Loucy (cell line): Measurements from ENCODE around the gene DALRD3.

Experiments
- H2AFZ ChIP-seq: fragments of 200-600 bp; sonication (generic); 2 replicates; pipeline ENCODE4 v1.6.0; 2016; ENCODE audit warnings: antibody characterized with exemption, mild to moderate bottlenecking, low read length, moderate library complexity
- H3F3A ChIP-seq: fragments of 200-600 bp; 2 replicates; pipeline ENCODE4 v1.6.0; 2016; ENCODE audit warnings: antibody characterized with exemption, low read depth, mild to moderate bottlenecking
- H3K27me3 ChIP-seq: fragments of 200-600 bp; sonication (generic); 2 replicates; pipeline ENCODE4 v1.6.1; 2014; ENCODE audit warnings: low read length, mild to moderate bottlenecking; ENCODE audit not compliant: insufficient read depth, poor library complexity, severe bottlenecking
- H3K36me3 ChIP-seq: fragments of 200-600 bp; sonication (generic); 2 replicates; pipeline ENCODE4 v1.6.1; 2016; ENCODE audit warnings: low read length; ENCODE audit not compliant: insufficient read depth
- H3K4me1 ChIP-seq: fragments of 200-600 bp; sonication (generic); 2 replicates; pipeline ENCODE4 v1.5.1; 2014; ENCODE audit warnings: low read length, mild to moderate bottlenecking; ENCODE audit not compliant: insufficient read depth, poor library complexity, severe bottlenecking
- H3K4me2 ChIP-seq: fragments of 200-600 bp; sonication (generic); 2 replicates; pipeline ENCODE4 v1.6.0; 2014; ENCODE audit warnings: antibody characterized with exemption, low read length, low read depth, mild to moderate bottlenecking; ENCODE audit not compliant: poor library complexity, severe bottlenecking
- H3K4me3 ChIP-seq: fragments of 200-600 bp; sonication (generic); 2 replicates; pipeline ENCODE4 v1.5.1; 2014; ENCODE audit warnings: low read length, mild to moderate bottlenecking, mixed read lengths; ENCODE audit not compliant: poor library complexity, severe bottlenecking
- H3K79me2 ChIP-seq: fragments of 200-600 bp; sonication (generic); 2 replicates; pipeline ENCODE4 v1.6.1; 2014; ENCODE audit warnings: low read length; ENCODE audit not compliant: insufficient read depth
- H3K9ac ChIP-seq: fragments of 200-600 bp; sonication (generic); 2 replicates; pipeline ENCODE4 v1.6.0; 2014; ENCODE audit warnings: mild to moderate bottlenecking, low read depth, low read length, moderate library complexity; ENCODE audit not compliant: poor library complexity, severe bottlenecking
- H3K9me2 ChIP-seq: fragments of 200-600 bp; sonication (generic); replicated peaks from 2 replicates; pipeline ENCODE4 v1.6.1; 2016; ENCODE audit warnings: low read depth, low read length, mixed read lengths
- H3K9me3 ChIP-seq: fragments of 200-600 bp; sonication (generic); 2 replicates; pipeline ENCODE4 v1.6.1; 2014; ENCODE audit warnings: mild to moderate bottlenecking, antibody characterized with exemption, low read length, low read depth; ENCODE audit not compliant: insufficient read depth
- H4K20me1 ChIP-seq: fragments of 200-600 bp; sonication (generic); 2 replicates; pipeline ENCODE4 v1.6.0; 2014; ENCODE audit warnings: antibody characterized with exemption, low read length, mild to moderate bottlenecking; ENCODE audit not compliant: insufficient read depth, poor library complexity, severe bottlenecking
- EZH2phosphoT487 ChIP-seq: fragments of 200-600 bp; IDR thresholded peaks from 2 replicates; pipeline ENCODE4 v1.6.1; 2018; ENCODE audit warnings: antibody characterized with exemption, mild to moderate bottlenecking, moderate library complexity, borderline replicate concordance
- TF ChIP-seq, protein P1 (sequence below): fragments of 200-600 bp; sonication (generic); conservative IDR thresholded peaks from 2 replicates; pipeline ENCODE4 v1.5.1; 2014; ENCODE audit warnings: mild to moderate bottlenecking, antibody characterized with exemption, low read length

DALRD3 gene

DNA sequence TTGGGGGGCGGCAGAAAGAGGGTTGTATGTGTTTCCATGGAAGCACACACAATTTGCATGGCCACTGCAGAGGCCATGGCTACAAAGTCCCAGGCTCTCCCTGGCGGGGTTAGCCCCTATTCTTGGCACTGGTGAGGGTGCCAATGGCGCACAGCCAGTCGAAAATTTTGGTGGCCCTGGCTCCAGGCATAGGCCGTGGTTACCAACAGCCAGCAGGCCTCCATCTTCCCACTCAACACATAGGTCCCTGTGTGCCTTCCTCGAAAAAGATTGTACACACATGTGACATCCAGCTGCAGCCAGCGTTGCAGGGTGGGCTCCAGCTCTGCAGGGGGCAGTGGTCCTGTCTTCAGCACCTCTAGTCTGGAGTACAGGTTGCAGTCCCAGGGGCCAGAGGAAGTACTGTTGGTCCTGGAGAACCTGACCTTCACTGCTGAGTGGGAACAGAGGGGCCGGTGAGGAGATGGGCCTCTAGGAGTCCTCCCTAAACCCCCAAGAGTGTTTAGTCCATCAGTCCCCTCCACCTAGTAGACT, 21.2 kb downstream of the DALRD3 start:
- TF ChIP-seq, protein P1, sequence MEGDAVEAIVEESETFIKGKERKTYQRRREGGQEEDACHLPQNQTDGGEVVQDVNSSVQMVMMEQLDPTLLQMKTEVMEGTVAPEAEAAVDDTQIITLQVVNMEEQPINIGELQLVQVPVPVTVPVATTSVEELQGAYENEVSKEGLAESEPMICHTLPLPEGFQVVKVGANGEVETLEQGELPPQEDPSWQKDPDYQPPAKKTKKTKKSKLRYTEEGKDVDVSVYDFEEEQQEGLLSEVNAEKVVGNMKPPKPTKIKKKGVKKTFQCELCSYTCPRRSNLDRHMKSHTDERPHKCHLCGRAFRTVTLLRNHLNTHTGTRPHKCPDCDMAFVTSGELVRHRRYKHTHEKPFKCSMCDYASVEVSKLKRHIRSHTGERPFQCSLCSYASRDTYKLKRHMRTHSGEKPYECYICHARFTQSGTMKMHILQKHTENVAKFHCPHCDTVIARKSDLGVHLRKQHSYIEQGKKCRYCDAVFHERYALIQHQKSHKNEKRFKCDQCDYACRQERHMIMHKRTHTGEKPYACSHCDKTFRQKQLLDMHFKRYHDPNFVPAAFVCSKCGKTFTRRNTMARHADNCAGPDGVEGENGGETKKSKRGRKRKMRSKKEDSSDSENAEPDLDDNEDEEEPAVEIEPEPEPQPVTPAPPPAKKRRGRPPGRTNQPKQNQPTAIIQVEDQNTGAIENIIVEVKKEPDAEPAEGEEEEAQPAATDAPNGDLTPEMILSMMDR, result peak; percentile 50
- TF ChIP-seq EZH2phosphoT487, result no peak
- Histone ChIP-seq H2AFZ (no peak overlapping the region), H3K9ac (no peak overlapping the region), H3K9me3 (no peaks in the 10 kb centered on the region), H3K4me1 (no peaks in the 10 kb centered on the region), H3K36me3 (no peaks in the 10 kb centered on the region), H3K4me2 (no peak overlapping the region), H3F3A (no peaks in the 10 kb centered on the region), H4K20me1 (no peaks in the 10 kb centered on the region), H3K9me2 (no peaks in the 10 kb centered on the region), H3K79me2 (peaks cover 2% of the 10 kb centered on the region; the same call in 1 of the 2 replicates), H3K27me3 (no peaks in the 10 kb centered on the region), H3K4me3 (no peak overlapping the region)

DNA sequence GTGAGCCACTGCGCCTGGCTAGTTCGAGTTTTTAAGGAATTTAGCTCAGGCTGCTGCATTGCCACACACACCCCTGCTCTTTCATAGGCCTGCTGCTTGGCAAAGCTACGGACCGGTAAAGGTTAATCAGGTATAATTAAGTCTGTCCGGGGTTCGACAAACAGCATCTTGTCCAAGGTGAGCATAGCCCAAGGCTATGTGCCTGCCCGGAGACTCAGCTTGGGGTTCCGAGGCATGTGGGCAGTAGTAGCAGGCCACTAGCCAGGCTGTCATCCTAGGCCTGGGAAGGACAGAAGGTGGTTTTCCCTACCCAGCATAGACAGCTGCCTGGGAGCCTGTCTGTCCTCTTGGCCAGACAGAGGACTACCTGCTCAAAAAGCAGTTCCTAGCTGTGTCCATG, 21.7 kb downstream of the DALRD3 start:
- Histone ChIP-seq H3K4me2 (no peak overlapping the region), H3K79me2 (peaks cover 8% of the 10 kb centered on the region; the same call in 1 of the 2 replicates), H3F3A (no peaks in the 10 kb centered on the region), H2AFZ (no peak overlapping the region), H3K9me3 (no peaks in the 10 kb centered on the region), H3K27me3 (no peaks in the 10 kb centered on the region), H3K9me2 (no peaks in the 10 kb centered on the region), H3K4me1 (no peaks in the 10 kb centered on the region), H4K20me1 (no peaks in the 10 kb centered on the region), H3K9ac (no peak overlapping the region), H3K4me3 (no peak overlapping the region), H3K36me3 (no peaks in the 10 kb centered on the region)
- TF ChIP-seq, protein P1, result no peak
- TF ChIP-seq EZH2phosphoT487, result no peak

DNA sequence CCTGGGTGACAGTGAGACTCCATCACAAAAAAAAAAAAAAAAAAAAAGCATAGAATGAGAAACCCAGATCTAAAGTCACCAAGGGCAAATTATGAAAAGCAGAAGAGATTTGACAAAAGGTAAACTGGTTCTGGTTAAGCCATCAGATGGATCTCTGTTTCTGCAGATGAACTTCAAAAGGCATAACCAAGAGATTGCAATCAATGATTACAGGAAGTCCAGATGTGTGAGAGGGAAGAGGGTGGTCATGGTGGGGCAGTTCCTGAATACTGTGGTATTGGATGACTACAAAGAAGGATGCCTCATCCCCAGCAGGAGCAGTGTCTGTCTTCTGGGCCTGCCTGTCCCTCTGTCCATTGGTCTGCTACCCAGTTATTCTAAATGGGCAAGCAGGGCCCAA, 24.5 kb downstream of the DALRD3 start:
- Histone ChIP-seq H3K79me2 (peaks cover 23% of the 10 kb centered on the region), H4K20me1 (no peaks in the 10 kb centered on the region), H3K36me3 (no peaks in the 10 kb centered on the region), H2AFZ (no peak overlapping the region), H3K9me3 (no peaks in the 10 kb centered on the region), H3K9me2 (no peaks in the 10 kb centered on the region), H3F3A (no peaks in the 10 kb centered on the region), H3K4me1 (no peaks in the 10 kb centered on the region), H3K4me3 (no peak overlapping the region), H3K4me2 (peak overlapping the region; percentile 45), H3K27me3 (no peaks in the 10 kb centered on the region), H3K9ac (no peak overlapping the region)
- TF ChIP-seq, protein P1, result no peak
- no peak for TF ChIP-seq EZH2phosphoT487
